GM12892 (cell line): ENCODE results near the gene MGMT.

ENCODE experiments used
- POLR2A ChIP-seq: IDR thresholded peaks from 2 replicates; pipeline ENCODE4 v1.6.1; 2011; ENCODE audit warnings: low read depth, low read length, control low read depth
- TAF1 ChIP-seq: IDR thresholded peaks from 2 replicates; pipeline ENCODE4 v1.6.1; 2011; ENCODE audit warnings: low read depth, mild to moderate bottlenecking, control low read depth, low read length, borderline replicate concordance

DNA sequence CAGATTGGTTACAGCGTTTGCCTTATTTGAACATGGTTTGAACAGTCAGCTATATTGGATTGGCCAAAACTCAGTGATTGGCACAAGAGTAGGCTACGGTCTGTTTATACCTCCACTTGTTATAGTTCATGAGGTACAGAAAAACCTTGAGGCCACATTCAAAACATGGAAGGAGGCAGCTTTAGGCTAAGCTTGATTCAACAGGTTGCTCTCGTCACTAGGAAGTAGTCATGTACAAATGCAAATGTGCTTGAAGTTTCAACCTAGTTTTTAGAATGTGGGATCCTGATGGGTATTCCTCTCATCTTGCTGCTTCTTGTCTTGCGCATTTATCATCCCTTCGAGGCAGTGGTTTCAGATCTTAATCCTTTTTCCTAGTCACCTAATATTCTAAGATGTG lies 132.1 kb downstream of the MGMT start:
- no peak for TF ChIP-seq POLR2A
- TF ChIP-seq TAF1: no peak
